DND-41 (cell line): ENCODE measurements around the gene DENND1A.

Source experiments
- CTCF ChIP-seq: IDR thresholded peaks from 2 replicates; pipeline ENCODE4 v1.5.1; 2012; ENCODE audit warnings: borderline replicate concordance, low read length, moderate library complexity, mild to moderate bottlenecking; ENCODE audit not compliant: poor library complexity, severe bottlenecking; ENCODE audit errors: extremely low read depth
- EZH2 ChIP-seq: IDR thresholded peaks from 3 replicates; pipeline ENCODE4 v1.6.1; 2012; ENCODE audit warnings: borderline replicate concordance, low read depth, mild to moderate bottlenecking, moderate library complexity, low read length, inconsistent platforms; ENCODE audit not compliant: severe bottlenecking

- TF ChIP-seq CTCF (no peak), EZH2 (no peak)
Observed at GRCh38 chr9:123894822-123895221, 35.1 kb downstream of the DENND1A start.
